SK-N-SH (cell line): ENCODE measurements around the gene CLEC20A. TPM values are rescaled to one million over a fixed set of nuclear protein-coding genes. Genes with fewer than 3 reads are reported as not detected.

ENCODE experiments used
- CTCF ChIA-PET: fragments of 300-600, 350-600 bp; formaldehyde crosslinking; extraction: SDS; loops from one replicate; lab custom pipeline; 2021; lab: Yijun Ruan, JAX
- POLR2A ChIA-PET: fragments of 350-600 bp; sonication (Branson Sonifier 250); formaldehyde crosslinking; extraction: SDS; loops from one replicate; lab custom pipeline; 2020; ENCODE audit warnings: antibody characterized with exemption, inconsistent platforms; lab: Yijun Ruan, JAX
- DNase-seq: peaks from one replicate; pipeline ENCODE4 v3.0.0; 2012
- H2AFZ ChIP-seq: fragments of 200-600 bp; sonication (generic); 2 replicates; pipeline ENCODE4 v1.8.1; 2016; ENCODE audit warnings: antibody characterized with exemption, mild to moderate bottlenecking, low read depth
- H3F3A ChIP-seq: fragments of 200-600 bp; sonication (generic); replicated peaks from 2 replicates; pipeline ENCODE3; 2016; ENCODE audit warnings: antibody characterized with exemption, mild to moderate bottlenecking; ENCODE audit not compliant: insufficient read depth
- H3K27ac ChIP-seq, 2 experiments: fragments of 200-500 bp in 1 of 2; fragments of 200-600 bp in 1 of 2; sonication (Bioruptor generic) in 1 of 2; sonication (generic), shearing (Covaris generic) in 1 of 2; 2 replicates each; pipeline versions ENCODE4 v1.5.1 to v1.6.1; 2014 to 2016; ENCODE audit warnings: low read depth in 2 of 2, inconsistent platforms in 1 of 2, low read length in 1 of 2, mild to moderate bottlenecking in 1 of 2, mixed read lengths in 1 of 2
- H3K27me3 ChIP-seq: fragments of 200-600 bp; sonication (generic), shearing (Covaris generic); 2 replicates; pipeline ENCODE4 v1.6.1; 2016; ENCODE audit warnings: mixed run types; ENCODE audit not compliant: insufficient read depth
- H3K36me3 ChIP-seq, 2 experiments: fragments of 200-500 bp in 1 of 2; fragments of 200-600 bp in 1 of 2; sonication (Bioruptor generic) in 1 of 2; sonication (generic) in 1 of 2; replicated peaks in 1 of 2; 2 replicates each; pipeline versions ENCODE3 to v1.5.1; 2014 to 2016; ENCODE audit warnings: low read length in 1 of 2, mild to moderate bottlenecking in 1 of 2; ENCODE audit not compliant: insufficient read depth in 2 of 2, control insufficient read depth in 1 of 2
- H3K4me1 ChIP-seq, 2 experiments: fragments of 200-500 bp in 1 of 2; fragments of 200-600 bp in 1 of 2; sonication (Bioruptor generic) in 1 of 2; sonication (generic), shearing (Covaris generic) in 1 of 2; 2 replicates each; pipeline versions ENCODE4 v1.5.1 to v1.6.1; 2014 to 2016; ENCODE audit warnings: low read depth in 1 of 2, low read length in 1 of 2, mixed run types in 1 of 2; ENCODE audit not compliant: insufficient read depth in 2 of 2, control insufficient read depth in 1 of 2
- H3K4me2 ChIP-seq: fragments of 200-600 bp; sonication (generic), shearing (Covaris generic); 2 replicates; pipeline ENCODE4 v1.6.1; 2017; ENCODE audit warnings: mixed run types
- H3K4me3 ChIP-seq, 2 experiments: fragments of 200-500 bp in 1 of 2; fragments of 200-600 bp in 1 of 2; sonication (Bioruptor generic) in 1 of 2; sonication (generic), shearing (Covaris generic) in 1 of 2; 2 replicates each; pipeline versions ENCODE4 v1.5.1 to v1.8.1; 2014 to 2016; ENCODE audit warnings: low read depth in 2 of 2, inconsistent platforms in 1 of 2, low read length in 1 of 2, mild to moderate bottlenecking in 1 of 2, mixed read lengths in 1 of 2, moderate library complexity in 1 of 2
- H3K79me2 ChIP-seq: fragments of 200-600 bp; sonication (generic); 2 replicates; pipeline ENCODE4 v1.8.1; 2017; ENCODE audit warnings: mild to moderate bottlenecking; ENCODE audit not compliant: insufficient read depth
- H3K9ac ChIP-seq: fragments of 200-600 bp; sonication (generic); 2 replicates; pipeline ENCODE4 v1.6.1; 2017; ENCODE audit warnings: mixed run types
- H3K9me2 ChIP-seq: fragments of 200-600 bp; sonication (generic); 2 replicates; pipeline ENCODE4 v1.6.1; 2017; ENCODE audit warnings: mixed run types
- H3K9me3 ChIP-seq: fragments of 200-600 bp; sonication (generic); 2 replicates; pipeline ENCODE4 v1.6.1; 2017; ENCODE audit warnings: mixed run types, mild to moderate bottlenecking, moderate library complexity
- H4K20me1 ChIP-seq: fragments of 200-600 bp; sonication (generic); 2 replicates; pipeline ENCODE4 v1.6.1; 2017; ENCODE audit warnings: mild to moderate bottlenecking, mixed run types; ENCODE audit not compliant: insufficient read depth
- ELF1 ChIP-seq: IDR thresholded peaks from 2 replicates; pipeline ENCODE4 v1.4.0; 2012
- EP300 ChIP-seq, 2 experiments: IDR thresholded peaks; 2 replicates each; pipeline versions ENCODE4 v1.4.0 to v1.6.1; 2012; ENCODE audit warnings: borderline replicate concordance in 1 of 2, low read depth in 1 of 2, low read length in 1 of 2
- EZH2phosphoT487 ChIP-seq: fragments of 200-600 bp; sonication (generic); IDR thresholded peaks from 2 replicates; pipeline ENCODE4 v1.6.1; 2017; ENCODE audit warnings: low read depth, mixed run types, mild to moderate bottlenecking, antibody characterized with exemption, moderate library complexity, borderline replicate concordance
- FOXJ3 ChIP-seq: sonication (generic); formaldehyde crosslinking; IDR thresholded peaks from 2 replicates; pipeline ENCODE4 v1.5.1; 2020; ENCODE audit warnings: mild to moderate bottlenecking, missing genetic modification reagents
- GABPA ChIP-seq: IDR thresholded peaks from 2 replicates; pipeline ENCODE4 v1.4.0; 2012; ENCODE audit warnings: low read depth, mild to moderate bottlenecking
- GATA2 ChIP-seq: sonication (generic); formaldehyde crosslinking; IDR thresholded peaks from 2 replicates; pipeline ENCODE4 v1.5.0; 2020; ENCODE audit warnings: mild to moderate bottlenecking, missing genetic modification reagents
- JUND ChIP-seq: IDR thresholded peaks from 2 replicates; pipeline ENCODE4 v1.4.0; 2012
- MEF2A ChIP-seq: IDR thresholded peaks from 2 replicates; pipeline ENCODE4 v1.4.0; 2012; ENCODE audit warnings: low read depth, borderline replicate concordance
- MXI1 ChIP-seq: IDR thresholded peaks from 2 replicates; pipeline ENCODE4 v1.6.1; 2012; ENCODE audit warnings: mild to moderate bottlenecking, low read depth, low read length, improper control_type of control experiment
- NFIC ChIP-seq: IDR thresholded peaks from 2 replicates; pipeline ENCODE4 v1.4.0; 2012; ENCODE audit warnings: borderline replicate concordance
- NRF1 ChIP-seq: IDR thresholded peaks from 2 replicates; pipeline ENCODE4 v1.6.1; 2012; ENCODE audit warnings: low read depth, mild to moderate bottlenecking, low read length
- POLR2AphosphoS5 ChIP-seq: IDR thresholded peaks from 2 replicates; pipeline ENCODE4 v1.6.1; 2012; ENCODE audit warnings: low read depth, low read length
- RCOR1 ChIP-seq: fragments of 150-350 bp; IDR thresholded peaks from 2 replicates; pipeline ENCODE4 v1.6.1; 2017; ENCODE audit warnings: antibody characterized with exemption, low read length
- RXRA ChIP-seq: IDR thresholded peaks from 2 replicates; pipeline ENCODE4 v1.4.0; 2012; ENCODE audit warnings: low read depth, mild to moderate bottlenecking, borderline replicate concordance
- SIN3A ChIP-seq: IDR thresholded peaks from 2 replicates; pipeline ENCODE4 v1.6.1; 2012; ENCODE audit warnings: low read depth, mild to moderate bottlenecking, low read length, moderate library complexity, borderline replicate concordance
- SMC3 ChIP-seq: IDR thresholded peaks from 2 replicates; pipeline ENCODE4 v1.6.1; 2012; ENCODE audit warnings: low read depth, low read length, improper control_type of control experiment
- TAF1 ChIP-seq: IDR thresholded peaks from 2 replicates; pipeline ENCODE4 v1.6.1; 2012; ENCODE audit warnings: low read depth, mild to moderate bottlenecking, low read length, moderate library complexity, borderline replicate concordance
- TEAD4 ChIP-seq: IDR thresholded peaks from 2 replicates; pipeline ENCODE4 v1.4.0; 2012; ENCODE audit warnings: mild to moderate bottlenecking, borderline replicate concordance; ENCODE audit not compliant: insufficient read depth
- YY1 ChIP-seq: IDR thresholded peaks from 2 replicates; pipeline ENCODE4 v1.4.0; 2012; ENCODE audit warnings: low read depth, mild to moderate bottlenecking
- WGBS: methylation state at CpG from one replicate; pipeline ENCODE4 v1.1.6; 2017; ENCODE audit warnings: low lambda C conversion rate; 5-methylcytosine and 5-hydroxymethylcytosine counted together
- polyA plus RNA-seq, 3 experiments: library from polyadenylated mRNA; depleted of rRNA; stranded (reverse); fragments of >200 nt; gene quantifications; 2 replicates each; pipeline ENCODE4 v1.2.3, GENCODE V29; 2012
- TF ChIP-seq, protein P1 (sequence below): IDR thresholded peaks from 2 replicates; pipeline ENCODE4 v1.4.0; 2012; ENCODE audit warnings: low read depth, borderline replicate concordance
- TF ChIP-seq, protein P2 (sequence below): IDR thresholded peaks from 2 replicates; pipeline ENCODE4 v1.4.0; 2012; ENCODE audit warnings: low read depth, borderline replicate concordance
- TF ChIP-seq, protein P3 (sequence below): fragments of 200-600 bp; sonication (generic); IDR thresholded peaks from 2 replicates; pipeline ENCODE4 v1.6.1; 2017; ENCODE audit warnings: antibody characterized with exemption, mild to moderate bottlenecking, moderate library complexity
- TF ChIP-seq, protein P4 (sequence below): IDR thresholded peaks from 2 replicates; pipeline ENCODE4 v1.4.0; 2012; ENCODE audit warnings: low read depth

The CLEC20A gene
- polyA plus RNA-seq, 1 of the 3 experiments (the other 2 are of a cell fraction): not detected

DNA sequence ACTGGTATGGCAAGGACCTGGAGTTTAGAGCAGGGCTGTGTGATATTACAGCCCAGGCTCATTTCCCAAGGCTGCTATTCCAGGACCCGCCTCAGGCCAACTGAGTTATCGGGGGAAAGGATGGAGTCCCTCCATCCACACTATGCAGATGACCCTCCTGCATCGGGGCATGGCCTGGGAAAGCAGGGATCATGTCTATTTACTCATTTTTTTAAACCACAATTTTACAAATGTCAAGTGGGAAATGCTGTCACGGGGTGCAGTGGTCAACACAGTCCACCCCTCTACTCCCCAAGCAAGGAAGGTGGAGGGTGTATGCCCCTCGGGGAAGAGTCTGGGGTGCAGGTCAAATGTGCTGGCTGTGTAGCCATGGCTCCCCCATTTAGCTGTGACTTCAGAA is 6.1 kb upstream of the CLEC20A start:
- DNase-seq: no peak
- Histone ChIP-seq H3K4me3 (no peak overlapping the region), H3K9ac (no peak overlapping the region), H3K27me3 (no peaks in the 10 kb centered on the region), H4K20me1 (no peaks in the 10 kb centered on the region), H2AFZ (no peak overlapping the region), H3K4me1 (no peaks in the 10 kb centered on the region; a peak in 1 of 4 replicates), H3K9me3 (no peaks in the 10 kb centered on the region), H3K27ac (no peak overlapping the region), H3K9me2 (no peaks in the 10 kb centered on the region), H3K79me2 (no peaks in the 10 kb centered on the region), H3K36me3 (no peaks in the 10 kb centered on the region), H3F3A (no peaks in the 10 kb centered on the region), H3K4me2 (no peak overlapping the region)
- TF ChIP-seq TAF1 (no peak), NRF1 (no peak), RCOR1 (no peak), JUND (no peak), NFIC (no peak), EP300 (IDR thresholded peaks at IDR 0.05; ENCODE audit: borderline replicate concordance in 1 of 2, low read depth in 1 of 2, low read length in 1 of 2) (no peak), SMC3 (no peak), GATA2 (no peak), SIN3A (no peak), YY1 (no peak), RXRA (no peak), EZH2phosphoT487 (no peak), ELF1 (no peak), MEF2A (no peak)
- TF ChIP-seq, protein P1, sequence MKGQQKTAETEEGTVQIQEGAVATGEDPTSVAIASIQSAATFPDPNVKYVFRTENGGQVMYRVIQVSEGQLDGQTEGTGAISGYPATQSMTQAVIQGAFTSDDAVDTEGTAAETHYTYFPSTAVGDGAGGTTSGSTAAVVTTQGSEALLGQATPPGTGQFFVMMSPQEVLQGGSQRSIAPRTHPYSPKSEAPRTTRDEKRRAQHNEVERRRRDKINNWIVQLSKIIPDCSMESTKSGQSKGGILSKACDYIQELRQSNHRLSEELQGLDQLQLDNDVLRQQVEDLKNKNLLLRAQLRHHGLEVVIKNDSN: no peak
- TF ChIP-seq, protein P2, sequence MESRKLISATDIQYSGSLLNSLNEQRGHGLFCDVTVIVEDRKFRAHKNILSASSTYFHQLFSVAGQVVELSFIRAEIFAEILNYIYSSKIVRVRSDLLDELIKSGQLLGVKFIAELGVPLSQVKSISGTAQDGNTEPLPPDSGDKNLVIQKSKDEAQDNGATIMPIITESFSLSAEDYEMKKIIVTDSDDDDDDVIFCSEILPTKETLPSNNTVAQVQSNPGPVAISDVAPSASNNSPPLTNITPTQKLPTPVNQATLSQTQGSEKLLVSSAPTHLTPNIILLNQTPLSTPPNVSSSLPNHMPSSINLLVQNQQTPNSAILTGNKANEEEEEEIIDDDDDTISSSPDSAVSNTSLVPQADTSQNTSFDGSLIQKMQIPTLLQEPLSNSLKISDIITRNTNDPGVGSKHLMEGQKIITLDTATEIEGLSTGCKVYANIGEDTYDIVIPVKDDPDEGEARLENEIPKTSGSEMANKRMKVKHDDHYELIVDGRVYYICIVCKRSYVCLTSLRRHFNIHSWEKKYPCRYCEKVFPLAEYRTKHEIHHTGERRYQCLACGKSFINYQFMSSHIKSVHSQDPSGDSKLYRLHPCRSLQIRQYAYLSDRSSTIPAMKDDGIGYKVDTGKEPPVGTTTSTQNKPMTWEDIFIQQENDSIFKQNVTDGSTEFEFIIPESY: no peak
- WGBS: 48% methylated on average over 5 of the region's 5 CpGs
- POLR2A ChIA-PET: no interaction called here
- CTCF ChIA-PET: interaction anchor here (0.9 to 3.4 kb wide), 8 partner anchors 8 to 500 kb away, joined by 3 to 24 read pairs (median 8); partner anchors contain the start of gene TEX35

DNA sequence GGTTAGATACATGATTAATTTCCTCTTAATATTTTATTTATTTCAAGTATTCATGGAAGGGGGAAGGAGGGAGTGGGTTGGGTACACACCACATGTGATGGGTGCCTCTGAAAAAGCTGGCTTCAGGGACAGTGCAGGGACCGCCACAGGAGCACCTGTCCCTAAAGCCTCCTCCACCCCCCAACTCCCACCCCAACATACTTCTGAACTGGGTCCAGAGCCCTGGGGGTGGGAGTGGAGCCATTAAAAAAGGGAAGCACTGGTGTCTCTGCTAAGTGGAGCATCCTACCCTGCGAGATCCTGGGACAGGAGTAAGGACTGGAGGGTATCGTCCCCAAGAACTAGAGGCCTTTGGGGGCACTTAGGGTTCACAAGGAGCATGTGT is 5.6 kb upstream of the CLEC20A start:
- Histone ChIP-seq H3F3A (no peaks in the 10 kb centered on the region), H3K4me2 (no peak overlapping the region), H3K79me2 (no peaks in the 10 kb centered on the region), H4K20me1 (no peaks in the 10 kb centered on the region), H3K36me3 (no peaks in the 10 kb centered on the region), H2AFZ (no peak overlapping the region), H3K4me1 (no peaks in the 10 kb centered on the region; a peak in 1 of 4 replicates), H3K9ac (no peak overlapping the region), H3K27ac (no peak overlapping the region), H3K27me3 (no peaks in the 10 kb centered on the region), H3K9me2 (no peaks in the 10 kb centered on the region), H3K9me3 (no peaks in the 10 kb centered on the region), H3K4me3 (no peak overlapping the region)
- DNase-seq: no peak
- 67% methylated on average over 3 of the region's 3 CpGs for WGBS
- ChIA-PET POLR2A (no interaction called here), CTCF (interaction anchor here (0.7 to 3.6 kb wide), 38 partner anchors 8 to 501 kb away, joined by 3 to 24 read pairs (median 5); partner anchors contain the start of gene TEX35)
- TF ChIP-seq, protein P3, sequence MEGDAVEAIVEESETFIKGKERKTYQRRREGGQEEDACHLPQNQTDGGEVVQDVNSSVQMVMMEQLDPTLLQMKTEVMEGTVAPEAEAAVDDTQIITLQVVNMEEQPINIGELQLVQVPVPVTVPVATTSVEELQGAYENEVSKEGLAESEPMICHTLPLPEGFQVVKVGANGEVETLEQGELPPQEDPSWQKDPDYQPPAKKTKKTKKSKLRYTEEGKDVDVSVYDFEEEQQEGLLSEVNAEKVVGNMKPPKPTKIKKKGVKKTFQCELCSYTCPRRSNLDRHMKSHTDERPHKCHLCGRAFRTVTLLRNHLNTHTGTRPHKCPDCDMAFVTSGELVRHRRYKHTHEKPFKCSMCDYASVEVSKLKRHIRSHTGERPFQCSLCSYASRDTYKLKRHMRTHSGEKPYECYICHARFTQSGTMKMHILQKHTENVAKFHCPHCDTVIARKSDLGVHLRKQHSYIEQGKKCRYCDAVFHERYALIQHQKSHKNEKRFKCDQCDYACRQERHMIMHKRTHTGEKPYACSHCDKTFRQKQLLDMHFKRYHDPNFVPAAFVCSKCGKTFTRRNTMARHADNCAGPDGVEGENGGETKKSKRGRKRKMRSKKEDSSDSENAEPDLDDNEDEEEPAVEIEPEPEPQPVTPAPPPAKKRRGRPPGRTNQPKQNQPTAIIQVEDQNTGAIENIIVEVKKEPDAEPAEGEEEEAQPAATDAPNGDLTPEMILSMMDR: no peak
- TF ChIP-seq SMC3 (no peak), MXI1 (no peak), POLR2AphosphoS5 (no peak), TAF1 (no peak), FOXJ3 (CRISPR knock-in tag) (no peak), GABPA (no peak), TEAD4 (no peak)
- TF ChIP-seq, protein P2: no peak
- TF ChIP-seq, protein P4, sequence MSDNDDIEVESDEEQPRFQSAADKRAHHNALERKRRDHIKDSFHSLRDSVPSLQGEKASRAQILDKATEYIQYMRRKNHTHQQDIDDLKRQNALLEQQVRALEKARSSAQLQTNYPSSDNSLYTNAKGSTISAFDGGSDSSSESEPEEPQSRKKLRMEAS: no peak
